Measurements from ENCODE around the gene SASS6.

SASS6 gene

DNA sequence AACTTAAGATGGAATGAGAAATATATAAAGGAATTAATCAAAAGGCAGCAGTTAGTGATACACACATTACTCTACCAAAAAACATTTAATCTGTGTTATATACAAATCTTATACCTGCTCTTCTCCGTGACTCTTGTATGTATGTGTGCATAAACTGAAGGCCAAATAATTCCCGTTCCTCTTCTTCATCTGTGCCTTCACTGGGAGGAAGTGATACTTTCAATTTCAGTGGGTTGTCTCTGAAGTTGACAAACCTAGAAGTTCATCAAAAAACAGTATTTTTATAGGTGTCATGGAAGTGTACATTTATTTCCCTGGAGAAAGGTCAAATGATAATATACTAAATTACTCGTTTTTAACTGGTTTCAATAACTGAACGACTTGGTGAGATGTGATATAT is 19.5 kb upstream of the SASS6 start:
- H3K9ac ChIP-seq (ENCODE audit: low read length), result no peak overlapping the region
- no peaks in the 10 kb centered on the region for H3K4me1 ChIP-seq (ENCODE audit: control insufficient read depth in 1 of 2, insufficient read depth in 2 of 2, low read length in 2 of 2)
- no peak overlapping the region for H4K8ac ChIP-seq (ENCODE audit: low read depth, low read length)
- no peak overlapping the region for H2BK120ac ChIP-seq (ENCODE audit: insufficient read depth, low read length, poor library complexity)
- no peaks in the 10 kb centered on the region for H3K9me3 ChIP-seq (ENCODE audit: insufficient read depth, low read depth, low read length)
- no peak overlapping the region for H4K12ac ChIP-seq (ENCODE audit: low read depth, low read length)
- H3K79me2 ChIP-seq (ENCODE audit: control insufficient read depth, insufficient read depth, low read length, poor library complexity), result no peaks in the 10 kb centered on the region
- H3K79me1 ChIP-seq (ENCODE audit: low read length), result no peaks in the 10 kb centered on the region
- no peak overlapping the region for H3K27ac ChIP-seq (ENCODE audit: low read depth, low read length)
- H4K91ac ChIP-seq (ENCODE audit: low read depth, low read length), result no peak overlapping the region
- H3K18ac ChIP-seq (ENCODE audit: low read length), result no peak overlapping the region
- H3K14ac ChIP-seq (ENCODE audit: low read length), result no peak overlapping the region
- no peak overlapping the region for H2AK5ac ChIP-seq (ENCODE audit: low read length)
- no peak overlapping the region for H3K4me2 ChIP-seq (ENCODE audit: low read length)
- no CpG with 5 or more reads among the region's 4 CpGs for WGBS (ENCODE audit: extremely low coverage, insufficient coverage, insufficient read length)
- no peak overlapping the region for H3K4ac ChIP-seq (ENCODE audit: low read depth, low read length)
- H2AFZ ChIP-seq (ENCODE audit: insufficient read depth, low read length, poor library complexity), result no peak overlapping the region
- no peaks in the 10 kb centered on the region for H3K27me3 ChIP-seq (ENCODE audit: insufficient read depth, low read length)
- H2BK5ac ChIP-seq (ENCODE audit: low read depth, low read length, poor library complexity), result no peak overlapping the region
- peaks cover 0 to 2% of the 10 kb centered on the region in 2 experiments for H3K36me3 ChIP-seq (ENCODE audit: control insufficient read depth in 1 of 2, insufficient read depth in 2 of 2, low read length in 2 of 2)
- H3K23ac ChIP-seq (ENCODE audit: low read length), result no peak overlapping the region
- no peak for DNase-seq
- no peak overlapping the region for H2BK12ac ChIP-seq (ENCODE audit: low read length)
- no peak overlapping the region for H3K4me3 ChIP-seq (ENCODE audit: low read depth, low read length)

- Histone ChIP-seq H3K36me3 (ENCODE audit: control insufficient read depth in 1 of 2, insufficient read depth in 2 of 2, low read length in 2 of 2) (peaks cover 0 to 2% of the 10 kb centered on the region in 2 experiments), H3K4me3 (ENCODE audit: low read depth, low read length) (no peak overlapping the region), H2AK5ac (ENCODE audit: low read length) (no peak overlapping the region), H3K27ac (ENCODE audit: low read depth, low read length) (no peak overlapping the region), H3K9me3 (ENCODE audit: insufficient read depth, low read depth, low read length) (no peaks in the 10 kb centered on the region), H4K91ac (ENCODE audit: low read depth, low read length) (no peak overlapping the region), H2AFZ (ENCODE audit: insufficient read depth, low read length, poor library complexity) (no peak overlapping the region), H2BK120ac (ENCODE audit: insufficient read depth, low read length, poor library complexity) (no peak overlapping the region), H3K4me1 (ENCODE audit: control insufficient read depth in 1 of 2, insufficient read depth in 2 of 2, low read length in 2 of 2) (no peaks in the 10 kb centered on the region), H4K8ac (ENCODE audit: low read depth, low read length) (no peak overlapping the region), H3K18ac (ENCODE audit: low read length) (no peak overlapping the region), H3K4me2 (ENCODE audit: low read length) (no peak overlapping the region), H3K14ac (ENCODE audit: low read length) (no peak overlapping the region), H4K12ac (ENCODE audit: low read depth, low read length) (no peak overlapping the region), H2BK5ac (ENCODE audit: low read depth, low read length, poor library complexity) (no peak overlapping the region), H3K79me2 (ENCODE audit: control insufficient read depth, insufficient read depth, low read length, poor library complexity) (no peaks in the 10 kb centered on the region), H3K27me3 (ENCODE audit: insufficient read depth, low read length) (no peaks in the 10 kb centered on the region), H3K79me1 (ENCODE audit: low read length) (no peaks in the 10 kb centered on the region), H3K9ac (ENCODE audit: low read length) (no peak overlapping the region), H3K4ac (ENCODE audit: low read depth, low read length) (no peak overlapping the region), H3K23ac (ENCODE audit: low read length) (no peak overlapping the region), H2BK12ac (ENCODE audit: low read length) (no peak overlapping the region)
- WGBS (ENCODE audit: extremely low coverage, insufficient coverage, insufficient read length), result no CpG with 5 or more reads among the region's 2 CpGs
- no peak for DNase-seq
Measured at GRCh38 chr1:100151679-100152078, 18.9 kb upstream of the SASS6 start.

DNA sequence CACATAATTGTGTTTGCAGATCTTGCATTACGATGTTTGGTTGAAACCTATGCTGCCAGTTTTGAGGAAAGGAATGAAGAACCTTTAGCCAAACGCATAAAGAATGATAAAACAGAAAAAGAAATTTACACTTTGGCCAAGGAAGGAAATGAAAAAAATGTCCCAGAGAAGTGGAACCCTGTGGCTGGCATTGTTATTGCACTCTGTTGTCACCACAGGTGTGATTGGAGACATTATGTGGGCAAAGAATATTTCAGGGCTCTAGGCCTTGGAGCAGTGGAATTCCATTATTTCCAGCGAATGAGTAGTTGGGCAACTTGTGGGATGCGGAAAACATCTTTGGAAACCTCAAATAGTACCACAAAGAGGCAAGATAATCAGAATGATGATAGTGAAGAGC is 15.1 kb upstream of the SASS6 start:
- no peak overlapping the region for H2BK120ac ChIP-seq (ENCODE audit: insufficient read depth, low read length, poor library complexity)
- no peaks in the 10 kb centered on the region for H3K27me3 ChIP-seq (ENCODE audit: insufficient read depth, low read length)
- no peaks in the 10 kb centered on the region for H3K79me2 ChIP-seq (ENCODE audit: control insufficient read depth, insufficient read depth, low read length, poor library complexity)
- no peak overlapping the region for H3K4me3 ChIP-seq (ENCODE audit: low read depth, low read length)
- no CpG with 5 or more reads among the region's 4 CpGs for WGBS (ENCODE audit: extremely low coverage, insufficient coverage, insufficient read length)
- no peak overlapping the region for H2AFZ ChIP-seq (ENCODE audit: insufficient read depth, low read length, poor library complexity)
- no peak overlapping the region for H3K18ac ChIP-seq (ENCODE audit: low read length)
- no peak overlapping the region for H4K12ac ChIP-seq (ENCODE audit: low read depth, low read length)
- peaks cover 4 to 9% of the 10 kb centered on the region in 2 experiments for H3K36me3 ChIP-seq (ENCODE audit: control insufficient read depth in 1 of 2, insufficient read depth in 2 of 2, low read length in 2 of 2)
- no peak overlapping the region for H3K9ac ChIP-seq (ENCODE audit: low read length)
- no peak overlapping the region for H2AK5ac ChIP-seq (ENCODE audit: low read length)
- no peak for DNase-seq
- H4K8ac ChIP-seq (ENCODE audit: low read depth, low read length), result no peak overlapping the region
- H2BK12ac ChIP-seq (ENCODE audit: low read length), result no peak overlapping the region
- H2BK5ac ChIP-seq (ENCODE audit: low read depth, low read length, poor library complexity), result no peak overlapping the region
- no peaks in the 10 kb centered on the region for H3K9me3 ChIP-seq (ENCODE audit: insufficient read depth, low read depth, low read length)
- H3K14ac ChIP-seq (ENCODE audit: low read length), result no peak overlapping the region
- no peaks in the 10 kb centered on the region for H3K79me1 ChIP-seq (ENCODE audit: low read length)
- no peaks in the 10 kb centered on the region for H3K4me1 ChIP-seq (ENCODE audit: control insufficient read depth in 1 of 2, insufficient read depth in 2 of 2, low read length in 2 of 2)
- no peak overlapping the region for H3K27ac ChIP-seq (ENCODE audit: low read depth, low read length)
- H3K4ac ChIP-seq (ENCODE audit: low read depth, low read length), result no peak overlapping the region
- H3K4me2 ChIP-seq (ENCODE audit: low read length), result no peak overlapping the region
- no peak overlapping the region for H3K23ac ChIP-seq (ENCODE audit: low read length)
- no peak overlapping the region for H4K91ac ChIP-seq (ENCODE audit: low read depth, low read length)

- Histone ChIP-seq H3K27me3 (ENCODE audit: insufficient read depth, low read length) (no peaks in the 10 kb centered on the region), H3K79me2 (ENCODE audit: control insufficient read depth, insufficient read depth, low read length, poor library complexity) (no peaks in the 10 kb centered on the region), H3K4ac (ENCODE audit: low read depth, low read length) (no peak overlapping the region), H3K23ac (ENCODE audit: low read length) (no peak overlapping the region), H3K18ac (ENCODE audit: low read length) (no peak overlapping the region), H2BK120ac (ENCODE audit: insufficient read depth, low read length, poor library complexity) (no peak overlapping the region), H3K4me1 (ENCODE audit: control insufficient read depth in 1 of 2, insufficient read depth in 2 of 2, low read length in 2 of 2) (no peaks in the 10 kb centered on the region), H3K9ac (ENCODE audit: low read length) (no peak overlapping the region), H3K36me3 (ENCODE audit: control insufficient read depth in 1 of 2, insufficient read depth in 2 of 2, low read length in 2 of 2) (peaks cover 4 to 9% of the 10 kb centered on the region in 2 experiments), H3K27ac (ENCODE audit: low read depth, low read length) (no peak overlapping the region), H3K79me1 (ENCODE audit: low read length) (no peaks in the 10 kb centered on the region), H4K91ac (ENCODE audit: low read depth, low read length) (no peak overlapping the region), H2AK5ac (ENCODE audit: low read length) (no peak overlapping the region), H2BK12ac (ENCODE audit: low read length) (no peak overlapping the region), H3K4me3 (ENCODE audit: low read depth, low read length) (no peak overlapping the region), H4K12ac (ENCODE audit: low read depth, low read length) (no peak overlapping the region), H3K9me3 (ENCODE audit: insufficient read depth, low read depth, low read length) (no peaks in the 10 kb centered on the region), H3K14ac (ENCODE audit: low read length) (no peak overlapping the region), H2AFZ (ENCODE audit: insufficient read depth, low read length, poor library complexity) (no peak overlapping the region), H4K8ac (ENCODE audit: low read depth, low read length) (no peak overlapping the region), H2BK5ac (ENCODE audit: low read depth, low read length, poor library complexity) (no peak overlapping the region), H3K4me2 (ENCODE audit: low read length) (no peak overlapping the region)
- WGBS (ENCODE audit: extremely low coverage, insufficient coverage, insufficient read length), result no CpG with 5 or more reads among the region's 1 CpG
- DNase-seq, result no peak
Measured at GRCh38 chr1:100146958-100147357, 14.2 kb upstream of the SASS6 start.
